HG02981 (cell line): Measurements from ENCODE around the gene SZRD1.
"Not testable (repeated sequence)": the region's sequence is repeated elsewhere in the genome, so short reads cannot be mapped to it uniquely, and the experiment has no call there.

Experiments used
- ATAC-seq: cut with Tn5 transposase; IDR thresholded peaks from one replicate; pipeline ENCODE4 v1.9.1; 2021; ENCODE audit warnings: mild to moderate bottlenecking, moderate library complexity; ENCODE audit not compliant: unreplicated experiment

The SZRD1 gene

GRCh38 chr1:16366722-16367257, at the start of gene SZRD1:
Gene SZRD1 (plus strand): TSS chr1:16367242. CDS start chr1:16367258, 16 bp downstream.
- ATAC-seq: peak; percentile 82

- no peak for ATAC-seq
These were observed 48.5 kb upstream of the SZRD1 start for GRCh38 chr1:16318555-16318954.

- no peak for ATAC-seq
These were observed 45.7 kb upstream of the SZRD1 start for GRCh38 chr1:16321176-16321867.

GRCh38 chr1:16324456-16324890, 42.6 kb upstream of the SZRD1 start:
- no peak for ATAC-seq

- no peak for ATAC-seq
These were observed 40.1 kb upstream of the SZRD1 start for GRCh38 chr1:16326833-16327404.

GRCh38 chr1:16334655-16335340, 32.2 kb upstream of the SZRD1 start:
- ATAC-seq: no peak

- no peak for ATAC-seq
These were observed 28.1 kb upstream of the SZRD1 start for GRCh38 chr1:16338961-16339360.

GRCh38 chr1:16340673-16341072, 26.4 kb upstream of the SZRD1 start:
- ATAC-seq: no peak

- ATAC-seq: no peak
These were observed 24.5 kb upstream of the SZRD1 start for GRCh38 chr1:16342331-16343062.

GRCh38 chr1:16343276-16343675, 23.8 kb upstream of the SZRD1 start:
- not testable (repeated sequence) for ATAC-seq

GRCh38 chr1:16348414-16349182, 18.4 kb upstream of the SZRD1 start:
- no peak for ATAC-seq

GRCh38 chr1:16349847-16350406, 17.1 kb upstream of the SZRD1 start:
- ATAC-seq: no peak

- no peak for ATAC-seq
These were observed 15.5 kb upstream of the SZRD1 start for GRCh38 chr1:16351456-16351993.

GRCh38 chr1:16351994-16352841, 14.8 kb upstream of the SZRD1 start, which contains the start of gene FBXO42:
Gene FBXO42 (minus strand): TSS chr1:16352480. CDS start chr1:16315418, 37,062 bp downstream.
- ATAC-seq: peak; percentile 84

- ATAC-seq: no peak
These were observed 14.1 kb upstream of the SZRD1 start for GRCh38 chr1:16352842-16353535.

- no peak for ATAC-seq
These were observed 12.4 kb upstream of the SZRD1 start for GRCh38 chr1:16354619-16355018.

- no peak for ATAC-seq
These were observed 10.2 kb upstream of the SZRD1 start for GRCh38 chr1:16356867-16357266.

- ATAC-seq: not testable (repeated sequence)
These were observed 1.9 kb upstream of the SZRD1 start for GRCh38 chr1:16365146-16365498.
